ENCODE measurements around the gene GADD45B.
"Not testable (repeated sequence)": the region's sequence is repeated elsewhere in the genome, so short reads cannot be mapped to it uniquely, and the experiment has no call there.

GADD45B gene

GRCh38 chr19:2490659-2491058 is 14.7 kb downstream of the GADD45B start:
- DNase-seq, result no peak

GRCh38 chr19:2491130-2491801 is 15.3 kb downstream of the GADD45B start:
- DNase-seq, result no peak

- no peak for DNase-seq
Measured at GRCh38 chr19:2492870-2493269, 16.9 kb downstream of the GADD45B start.

GRCh38 chr19:2493448-2493847 is 17.5 kb downstream of the GADD45B start:
- DNase-seq, result not testable (repeated sequence)

GRCh38 chr19:2494084-2494446 is 18.1 kb downstream of the GADD45B start:
- DNase-seq, result no peak

- peak; percentile 69 for DNase-seq
Measured at GRCh38 chr19:2494447-2495129, 18.7 kb downstream of the GADD45B start.

- DNase-seq, result peak; percentile 51
Measured at GRCh38 chr19:2495130-2495641, 19.3 kb downstream of the GADD45B start.

GRCh38 chr19:2495651-2496316 is 19.9 kb downstream of the GADD45B start:
- DNase-seq, result no peak

GRCh38 chr19:2497186-2497585 is 21.3 kb downstream of the GADD45B start:
- DNase-seq, result no peak

GRCh38 chr19:2500156-2500555 is 24.2 kb downstream of the GADD45B start:
- no peak for DNase-seq

- no peak for DNase-seq
Measured at GRCh38 chr19:2500841-2501261, 24.9 kb downstream of the GADD45B start.

- DNase-seq, result peak; percentile 77
Measured at GRCh38 chr19:2503521-2504109, 27.7 kb downstream of the GADD45B start.

- not testable (repeated sequence) for DNase-seq
Measured at GRCh38 chr19:2506656-2507055, 30.7 kb downstream of the GADD45B start.

- peak; percentile 62 for DNase-seq
Measured at GRCh38 chr19:2507109-2507508, 31.2 kb downstream of the GADD45B start.

- no peak for DNase-seq
Measured at GRCh38 chr19:2509096-2509495, 33.2 kb downstream of the GADD45B start.

- DNase-seq, result no peak
Measured at GRCh38 chr19:2511570-2511969, 35.6 kb downstream of the GADD45B start.

GRCh38 chr19:2511991-2512390 is 36.1 kb downstream of the GADD45B start:
- no peak for DNase-seq

- DNase-seq, result no peak
Measured at GRCh38 chr19:2512523-2513431, 36.9 kb downstream of the GADD45B start.

GRCh38 chr19:2514981-2515518 is 39.1 kb downstream of the GADD45B start:
- DNase-seq, result no peak

GRCh38 chr19:2516727-2517126 is 40.8 kb downstream of the GADD45B start:
- DNase-seq, result no peak

GRCh38 chr19:2517881-2518601 is 42.1 kb downstream of the GADD45B start:
- no peak for DNase-seq
